GM19455 (cell line): ENCODE results near the gene DTX3.
"Not testable (repeated sequence)": the region's sequence is repeated elsewhere in the genome, so short reads cannot be mapped to it uniquely, and the experiment has no call there.

Experiments
- ATAC-seq: cut with Tn5 transposase; IDR thresholded peaks from one replicate; pipeline ENCODE4 v1.9.1; 2021; ENCODE audit not compliant: unreplicated experiment

DTX3 gene

GRCh38 chr12:57631566-57632072, 27.0 kb downstream of the DTX3 start:
- no peak for ATAC-seq

GRCh38 chr12:57632073-57632957, 27.7 kb downstream of the DTX3 start:
- no peak for ATAC-seq

- ATAC-seq, result peak; percentile 83
Observed at GRCh38 chr12:57632958-57633840, 28.6 kb downstream of the DTX3 start, which contains the start of gene B4GALNT1. Gene B4GALNT1 (minus strand): TSS chr12:57633201. CDS start chr12:57632132, 1,069 bp downstream.

GRCh38 chr12:57636731-57637130, 32.1 kb downstream of the DTX3 start:
- not testable (repeated sequence) for ATAC-seq

- no peak for ATAC-seq
Observed at GRCh38 chr12:57637364-57637763, 32.7 kb downstream of the DTX3 start.

- ATAC-seq, result no peak
Observed at GRCh38 chr12:57638096-57638495, 33.5 kb downstream of the DTX3 start.

- ATAC-seq, result no peak
Observed at GRCh38 chr12:57640175-57641042, 35.8 kb downstream of the DTX3 start.

- ATAC-seq, result no peak
Observed at GRCh38 chr12:57641699-57642442, 37.2 kb downstream of the DTX3 start.

- ATAC-seq, result not testable (repeated sequence)
Observed at GRCh38 chr12:57645990-57646658, 41.5 kb downstream of the DTX3 start.

- not testable (repeated sequence) for ATAC-seq
Observed at GRCh38 chr12:57646659-57647049, 42.0 kb downstream of the DTX3 start.

- ATAC-seq, result no peak
Observed at GRCh38 chr12:57654042-57654441, 49.4 kb downstream of the DTX3 start.

GRCh38 chr12:57655541-57656240, 51.1 kb downstream of the DTX3 start:
- ATAC-seq, result no peak

GRCh38 chr12:57656408-57656807, 51.8 kb downstream of the DTX3 start:
- ATAC-seq, result not testable (repeated sequence)

GRCh38 chr12:57657744-57658143, 53.1 kb downstream of the DTX3 start:
- ATAC-seq, result no peak

- ATAC-seq, result no peak
Observed at GRCh38 chr12:57658890-57659289, 54.3 kb downstream of the DTX3 start.
